NCI-H2196 treated with DMSO at 0.1 percent for 48 hours (cell line): ENCODE data around the gene SPATA20.

Source experiments
- DNase-seq: peaks from one replicate; lab custom pipeline; 2025; ENCODE audit not compliant: unreplicated experiment; lab: John Stamatoyannopoulos, UW

Gene SPATA20

DNA sequence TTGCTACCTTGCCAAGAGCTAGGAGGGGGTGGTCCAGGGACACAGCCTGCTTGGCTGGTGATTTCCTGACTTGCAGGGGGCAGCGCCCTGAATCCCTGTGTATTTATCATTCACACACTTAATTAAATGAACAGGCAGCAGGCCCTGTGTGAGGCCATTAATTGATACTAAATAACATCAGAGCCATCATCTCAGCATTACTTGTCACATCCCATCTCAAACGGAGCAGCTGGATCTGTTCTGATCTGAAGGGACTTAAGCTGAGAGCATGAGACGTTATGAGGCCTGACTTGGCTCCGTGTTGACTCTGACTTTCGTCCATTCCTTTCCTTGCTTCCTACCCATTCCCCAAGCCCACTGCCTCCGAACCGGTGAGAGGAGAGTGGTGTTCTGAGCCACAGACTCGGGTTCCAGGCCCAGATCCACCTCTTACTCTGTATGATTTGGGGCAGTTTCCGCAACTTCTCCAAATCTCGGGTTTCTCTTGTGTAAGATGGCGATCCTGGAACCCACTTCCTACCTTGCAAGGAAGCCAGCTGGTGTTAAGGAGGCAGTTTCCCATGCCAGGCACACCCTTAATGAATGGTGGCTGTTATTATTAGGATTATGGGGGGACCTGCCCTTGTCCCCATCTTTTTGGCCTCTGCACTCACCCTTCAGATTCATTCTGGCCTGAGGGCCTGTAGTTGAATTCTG, 47.3 kb downstream of the SPATA20 start:
- no peak for DNase-seq

DNA sequence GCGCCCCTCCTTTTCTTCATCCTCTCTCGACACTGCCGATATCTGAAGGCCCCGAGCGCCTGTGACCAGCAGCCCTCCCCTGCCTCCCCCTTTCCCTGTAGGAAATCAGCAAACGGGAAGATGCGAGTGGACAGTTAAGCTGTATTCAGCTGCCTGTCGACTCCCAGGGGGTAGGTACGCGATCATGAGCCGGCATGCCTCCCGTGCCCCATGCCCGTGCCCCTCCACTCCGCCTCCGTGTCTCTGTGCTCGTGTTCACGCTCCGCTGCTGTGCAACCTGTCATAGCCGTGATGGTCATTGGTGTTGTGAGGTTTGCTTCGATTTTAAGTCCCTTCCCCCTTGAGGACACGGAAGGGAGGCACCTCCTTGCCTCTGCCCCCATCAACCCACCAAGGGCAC, 47.9 kb downstream of the SPATA20 start:
- DNase-seq: no peak

DNA sequence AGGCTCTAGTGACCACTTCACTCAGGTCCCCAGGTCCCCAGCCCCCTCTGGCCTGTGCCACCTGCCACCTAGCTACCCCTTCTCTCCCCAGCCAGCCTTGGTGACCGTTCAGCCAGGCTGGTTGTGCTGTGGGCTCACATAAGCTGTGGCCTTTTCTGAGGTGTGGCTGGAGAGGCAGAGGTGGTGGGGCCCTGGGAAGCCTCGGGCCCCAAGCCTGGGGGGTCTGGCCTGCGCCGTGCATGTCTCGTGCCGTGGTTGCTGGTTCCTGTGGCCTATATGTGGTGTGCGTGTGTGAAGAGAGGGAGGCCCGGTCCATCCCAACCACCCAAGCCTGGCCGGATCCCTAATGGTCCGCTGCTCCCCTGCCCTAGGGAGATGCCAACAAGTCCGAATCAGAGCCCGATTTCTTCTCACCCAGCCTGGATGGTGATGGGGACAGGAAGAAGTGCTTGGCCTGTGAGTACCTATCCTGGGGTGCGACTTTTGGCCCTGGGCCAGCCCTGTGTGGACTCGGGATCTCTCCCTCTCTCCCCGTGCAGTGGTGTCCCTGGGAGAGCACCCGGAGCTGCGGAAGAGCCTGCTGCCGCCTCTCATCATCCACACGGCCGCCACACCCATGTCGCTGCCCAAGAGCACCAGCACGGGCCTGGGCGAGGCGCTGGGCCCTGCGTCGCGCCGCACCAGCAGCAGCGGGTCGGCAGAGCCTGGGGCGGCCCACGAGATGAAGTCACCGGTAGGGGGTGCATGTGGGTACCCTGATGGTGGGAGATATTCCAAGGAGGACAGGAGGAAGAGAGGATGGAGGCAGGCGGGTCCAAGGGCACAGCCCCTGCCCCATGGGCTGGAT, 49.4 kb downstream of the SPATA20 start:
- DNase-seq: no peak

DNA sequence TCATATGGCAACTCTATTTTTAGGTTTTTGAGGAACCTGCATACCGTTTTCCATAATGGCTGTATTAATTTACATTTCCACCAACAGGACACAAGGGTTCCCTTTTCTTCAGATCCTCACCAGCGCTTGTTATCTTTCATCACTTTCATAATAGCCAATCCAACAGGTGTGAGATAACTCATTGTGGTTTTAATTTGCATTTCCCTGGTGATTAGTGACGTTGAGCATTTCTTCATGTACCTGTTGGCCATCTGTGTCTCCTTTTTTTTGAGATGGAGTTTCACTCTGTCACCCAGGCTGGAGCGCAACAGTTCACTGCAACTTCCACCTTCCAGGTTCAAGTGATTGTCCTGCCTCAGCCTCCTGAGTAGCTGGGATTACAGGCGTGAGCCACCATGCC, 51.5 kb downstream of the SPATA20 start:
- DNase-seq: no peak

DNA sequence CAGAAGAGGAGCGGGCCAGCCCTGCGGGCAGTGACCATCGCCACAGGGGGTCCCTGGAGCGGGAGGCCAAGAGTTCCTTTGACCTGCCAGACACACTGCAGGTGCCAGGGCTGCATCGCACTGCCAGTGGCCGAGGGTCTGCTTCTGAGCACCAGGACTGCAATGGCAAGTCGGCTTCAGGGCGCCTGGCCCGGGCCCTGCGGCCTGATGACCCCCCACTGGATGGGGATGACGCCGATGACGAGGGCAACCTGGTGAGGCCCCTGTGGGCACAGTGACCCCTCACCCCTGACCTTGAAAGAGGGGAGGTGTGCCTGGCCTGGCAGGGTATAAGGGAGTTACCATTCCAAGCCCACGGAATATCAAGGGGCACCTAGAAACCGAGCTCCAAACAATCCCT, 52.6 kb downstream of the SPATA20 start:
- DNase-seq: no peak

DNA sequence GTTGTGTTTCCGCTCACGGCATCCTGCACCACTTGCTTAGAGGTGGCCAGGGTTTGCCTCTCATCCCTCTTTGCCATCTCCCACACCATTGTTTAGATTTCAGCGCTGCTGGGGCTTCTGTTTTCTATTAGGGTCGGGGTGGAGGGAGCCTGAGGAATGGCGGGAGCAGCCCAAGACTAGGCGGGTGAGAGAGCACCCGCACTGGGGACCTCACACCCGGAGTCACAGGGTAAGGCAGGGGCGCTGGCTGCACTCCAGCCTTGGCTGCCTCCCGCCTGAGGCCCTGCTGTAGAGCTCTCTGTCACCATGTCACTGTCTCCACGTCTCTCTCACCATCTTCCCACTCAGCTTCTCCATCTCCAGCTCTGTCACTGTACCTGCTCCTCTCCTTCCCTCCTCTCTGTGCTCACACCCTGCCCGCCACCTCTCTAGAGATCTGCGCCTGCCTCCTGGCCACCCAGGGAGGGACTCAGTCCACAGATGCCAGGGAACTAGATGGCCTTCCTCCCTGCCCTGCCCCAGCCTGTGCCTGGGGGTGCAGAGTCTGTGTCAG, 54.9 kb downstream of the SPATA20 start:
- DNase-seq: no peak

DNA sequence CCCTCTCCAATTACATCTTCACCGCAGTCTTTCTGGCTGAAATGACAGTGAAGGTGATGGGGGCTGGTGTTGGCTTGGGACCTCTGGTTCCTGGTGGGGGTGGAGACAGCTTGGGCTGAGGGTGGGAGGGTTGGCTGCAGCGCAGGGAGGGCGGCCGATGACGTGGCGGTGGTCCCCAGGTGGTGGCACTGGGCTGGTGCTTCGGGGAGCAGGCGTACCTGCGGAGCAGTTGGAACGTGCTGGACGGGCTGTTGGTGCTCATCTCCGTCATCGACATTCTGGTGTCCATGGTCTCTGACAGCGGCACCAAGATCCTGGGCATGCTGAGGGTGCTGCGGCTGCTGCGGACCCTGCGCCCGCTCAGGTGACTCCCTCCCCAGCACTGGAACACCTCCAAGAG, 55.9 kb downstream of the SPATA20 start:
- no peak for DNase-seq

DNA sequence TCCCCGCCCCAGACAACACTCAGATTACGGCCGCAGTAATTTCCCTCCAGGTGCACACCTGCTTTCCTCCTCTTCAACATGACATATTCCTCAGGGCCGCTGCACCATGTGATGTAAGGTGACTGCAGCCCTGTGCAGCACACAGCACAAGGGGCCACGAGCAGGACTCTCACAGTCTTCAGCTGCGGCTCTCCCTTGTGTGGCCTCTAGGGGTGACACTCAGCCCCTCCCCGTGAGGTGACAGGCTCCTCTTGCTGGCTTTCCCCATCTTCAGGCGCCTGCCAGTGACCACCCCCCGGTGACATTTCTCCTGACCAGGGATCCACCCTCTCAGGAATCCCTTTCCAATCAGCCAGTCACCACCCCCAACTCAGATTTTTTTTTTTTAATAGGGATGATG, 56.4 kb downstream of the SPATA20 start:
- no peak for DNase-seq

DNA sequence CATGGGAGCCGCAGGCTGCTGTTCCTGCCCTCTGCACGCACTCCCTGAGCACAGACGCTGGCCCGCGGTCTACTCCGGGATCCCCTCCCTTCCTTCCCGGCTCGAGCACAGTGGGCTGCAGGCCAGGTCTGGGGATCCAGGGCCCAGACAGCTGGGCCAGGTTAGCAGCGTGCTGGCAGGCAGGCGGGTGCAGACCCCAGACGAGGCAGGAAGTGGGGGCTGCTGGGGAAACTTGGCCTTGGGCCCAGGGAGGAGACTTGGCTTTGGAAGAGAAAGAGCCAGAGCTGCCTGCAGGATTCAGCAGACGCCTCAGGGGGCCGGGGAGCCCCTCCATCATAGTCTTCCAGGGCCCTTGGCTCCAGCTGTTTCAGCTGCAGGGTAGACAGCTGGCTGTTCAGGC, 57.5 kb downstream of the SPATA20 start:
- no peak for DNase-seq

DNA sequence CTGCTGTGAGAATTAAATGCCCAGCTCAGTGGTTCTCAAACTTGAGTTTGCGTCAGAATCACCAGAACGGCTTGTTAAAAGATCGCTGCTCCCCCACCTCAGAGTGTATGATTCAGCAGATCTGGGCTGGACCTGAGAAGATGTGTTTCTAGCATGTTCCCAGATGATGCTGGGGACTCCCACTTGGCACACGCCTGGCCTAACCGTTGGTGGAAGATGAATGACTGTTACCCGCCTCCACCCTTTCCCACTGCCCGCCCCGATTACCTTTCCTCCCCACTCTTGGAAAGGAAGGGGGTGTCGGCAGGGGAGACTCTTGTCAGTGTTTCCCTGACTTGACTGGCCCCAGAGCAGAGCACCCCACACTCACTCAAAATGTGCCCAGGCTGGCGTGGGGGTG, 58.5 kb downstream of the SPATA20 start:
- DNase-seq: no peak
